Activated naive CD8-positive, alpha-beta T cell treated with anti-CD3 and anti-CD28 coated beads, Interleukin-2, amount 50 U/mL, for 24 hours (primary cell): ENCODE data around the gene CEMIP.

Source experiments
- ATAC-seq: fragments of 150-1000 bp; cut with Tn5 transposase; one replicate; pipeline ENCODE4 v1.10.0; 2021
- DNase-seq: peaks from one replicate; pipeline ENCODE4 v3.0.0; 2021
- H3K27ac Mint-ChIP-seq: one replicate; pipeline ENCODE4 v1.8.0; 2021; ENCODE audit warnings: mild to moderate bottlenecking, mixed read lengths
- H3K27me3 Mint-ChIP-seq: one replicate; pipeline ENCODE4 v1.8.0; 2021; ENCODE audit warnings: mixed read lengths
- H3K36me3 Mint-ChIP-seq: one replicate; pipeline ENCODE4 v1.8.0; 2021; ENCODE audit warnings: low read depth, mixed read lengths
- H3K4me1 Mint-ChIP-seq: one replicate; pipeline ENCODE4 v1.8.0; 2021; ENCODE audit warnings: mixed read lengths
- H3K4me3 Mint-ChIP-seq: one replicate; pipeline ENCODE4 v1.8.0; 2021; ENCODE audit warnings: mild to moderate bottlenecking, moderate library complexity, mixed read lengths
- H3K9me3 Mint-ChIP-seq: one replicate; pipeline ENCODE4 v1.8.0; 2021; ENCODE audit warnings: mixed read lengths

Gene CEMIP

GRCh38 chr15:80932513-80932815 lies 153.3 kb downstream of the CEMIP start:
- peaks cover 3% of the 10 kb centered on the region for H3K4me1 Mint-ChIP-seq
- H3K9me3 Mint-ChIP-seq: no peaks in the 10 kb centered on the region
- DNase-seq (no peak), ATAC-seq (no peak)
- no peak overlapping the region for H3K4me3 Mint-ChIP-seq
- no peaks in the 10 kb centered on the region for H3K27me3 Mint-ChIP-seq
- no peak overlapping the region for H3K27ac Mint-ChIP-seq
- no peaks in the 10 kb centered on the region for H3K36me3 Mint-ChIP-seq

DNA sequence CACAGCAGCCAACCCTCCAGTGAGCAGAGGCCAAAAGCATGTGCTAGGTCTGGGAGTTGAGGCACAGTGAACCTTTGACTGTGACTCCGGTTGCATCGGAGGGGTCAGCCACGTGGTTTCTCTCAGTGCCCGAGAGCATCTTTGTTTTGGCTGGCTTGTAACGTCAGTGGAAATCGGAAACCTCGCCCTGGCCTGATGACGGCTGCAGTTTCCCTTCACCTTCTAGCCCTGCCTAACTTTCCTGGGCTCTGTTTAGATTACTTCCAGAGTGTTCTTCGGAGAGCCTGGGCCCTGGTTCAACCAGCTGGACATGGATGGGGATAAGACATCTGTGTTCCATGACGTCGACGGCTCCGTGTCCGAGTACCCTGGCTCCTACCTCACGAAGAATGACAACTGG lies 153.8 kb downstream of the CEMIP start:
- ATAC-seq (no peak), DNase-seq (no peak)
- H3K36me3 Mint-ChIP-seq: no peaks in the 10 kb centered on the region
- H3K4me3 Mint-ChIP-seq: no peak overlapping the region
- H3K27ac Mint-ChIP-seq: no peak overlapping the region
- H3K4me1 Mint-ChIP-seq: peaks cover 3% of the 10 kb centered on the region
- H3K27me3 Mint-ChIP-seq: no peaks in the 10 kb centered on the region
- no peaks in the 10 kb centered on the region for H3K9me3 Mint-ChIP-seq

DNA sequence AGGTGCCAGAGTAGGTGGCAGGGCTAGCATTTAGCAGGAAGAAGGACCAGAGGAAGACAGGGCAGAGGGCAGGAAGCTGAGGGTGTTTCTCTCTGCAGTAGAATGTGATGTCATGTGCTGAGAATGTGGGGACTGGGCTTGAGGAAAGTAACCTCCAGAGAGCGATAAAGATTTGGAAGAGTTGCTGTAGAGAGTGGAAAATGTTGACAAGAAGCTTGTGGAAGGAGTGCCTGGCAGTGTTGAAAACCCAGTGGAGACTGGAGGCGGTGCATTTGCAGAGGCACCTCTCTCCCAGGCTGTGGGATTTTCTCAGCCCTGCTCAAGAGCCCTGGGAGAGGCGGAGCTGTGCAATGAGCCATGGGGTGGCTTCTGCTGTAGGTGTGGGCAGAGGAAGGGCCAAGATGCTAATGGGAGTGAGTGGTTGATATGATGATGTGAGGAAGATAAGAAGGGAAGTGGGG lies 155.6 kb downstream of the CEMIP start:
- DNase-seq (no peak), ATAC-seq (peak; percentile 20)
- Mint-ChIP-seq H3K27ac (no peak overlapping the region), H3K36me3 (no peaks in the 10 kb centered on the region), H3K27me3 (no peaks in the 10 kb centered on the region), H3K9me3 (no peaks in the 10 kb centered on the region), H3K4me1 (peaks cover 3% of the 10 kb centered on the region), H3K4me3 (no peak overlapping the region)

GRCh38 chr15:80936288-80937078 lies 157.3 kb downstream of the CEMIP start:
- ATAC-seq: no peak
- no peaks in the 10 kb centered on the region for H3K27me3 Mint-ChIP-seq
- no peak overlapping the region for H3K27ac Mint-ChIP-seq

DNA sequence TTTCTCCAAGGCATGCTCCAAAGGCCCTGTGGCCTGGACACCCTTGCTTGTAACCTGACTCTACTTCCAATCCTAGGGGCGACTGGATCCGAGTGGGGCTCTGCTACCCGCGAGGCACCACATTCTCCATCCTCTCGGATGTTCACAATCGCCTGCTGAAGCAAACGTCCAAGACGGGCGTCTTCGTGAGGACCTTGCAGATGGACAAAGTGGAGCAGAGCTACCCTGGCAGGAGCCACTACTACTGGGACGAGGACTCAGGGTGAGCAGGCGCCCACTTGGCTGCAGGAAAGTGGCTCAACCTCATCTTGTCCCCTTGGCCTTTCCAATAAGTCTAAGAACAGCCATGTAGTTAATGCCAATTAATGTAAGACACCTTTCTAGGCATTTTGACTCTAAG lies 158.5 kb downstream of the CEMIP start:
- Mint-ChIP-seq H3K27me3 (no peaks in the 10 kb centered on the region), H3K27ac (no peak overlapping the region), H3K4me3 (no peak overlapping the region), H3K36me3 (peaks cover 6% of the 10 kb centered on the region), H3K9me3 (no peaks in the 10 kb centered on the region), H3K4me1 (peaks cover 3% of the 10 kb centered on the region)
- ATAC-seq (no peak), DNase-seq (no peak)

More at GRCh38 chr15:80936288-80937078, 157.3 kb downstream of the CEMIP start:
- H3K4me1 Mint-ChIP-seq: peaks cover 3% of the 10 kb centered on the region
- peaks cover 4% of the 10 kb centered on the region for H3K36me3 Mint-ChIP-seq
- no peak for DNase-seq
- H3K4me3 Mint-ChIP-seq: no peak overlapping the region
- no peaks in the 10 kb centered on the region for H3K9me3 Mint-ChIP-seq

DNA sequence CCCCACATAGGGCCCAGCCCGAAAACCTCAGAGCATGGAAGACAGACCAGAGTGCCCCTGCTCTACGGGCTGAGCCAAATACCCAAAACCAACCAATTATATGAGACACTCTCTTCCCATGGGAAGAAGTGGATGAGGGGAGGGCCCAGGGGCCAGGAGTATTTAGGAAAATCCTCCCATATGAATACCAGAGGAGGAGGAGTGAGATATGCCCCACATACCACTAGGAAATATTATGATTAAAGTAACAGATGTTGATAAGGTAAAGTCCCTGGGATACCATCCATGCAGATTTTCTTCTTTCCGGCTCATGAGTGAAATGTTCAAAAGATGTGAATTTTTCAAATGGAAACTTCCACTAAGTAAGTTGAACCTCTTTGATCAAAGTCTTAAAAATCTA lies 160.0 kb downstream of the CEMIP start:
- no peaks in the 10 kb centered on the region for H3K27me3 Mint-ChIP-seq
- DNase-seq (no peak), ATAC-seq (no peak)
- H3K27ac Mint-ChIP-seq: no peak overlapping the region
- H3K4me1 Mint-ChIP-seq: peaks cover 3% of the 10 kb centered on the region
- H3K4me3 Mint-ChIP-seq: no peak overlapping the region
- no peaks in the 10 kb centered on the region for H3K9me3 Mint-ChIP-seq
- peaks cover 12% of the 10 kb centered on the region for H3K36me3 Mint-ChIP-seq

DNA sequence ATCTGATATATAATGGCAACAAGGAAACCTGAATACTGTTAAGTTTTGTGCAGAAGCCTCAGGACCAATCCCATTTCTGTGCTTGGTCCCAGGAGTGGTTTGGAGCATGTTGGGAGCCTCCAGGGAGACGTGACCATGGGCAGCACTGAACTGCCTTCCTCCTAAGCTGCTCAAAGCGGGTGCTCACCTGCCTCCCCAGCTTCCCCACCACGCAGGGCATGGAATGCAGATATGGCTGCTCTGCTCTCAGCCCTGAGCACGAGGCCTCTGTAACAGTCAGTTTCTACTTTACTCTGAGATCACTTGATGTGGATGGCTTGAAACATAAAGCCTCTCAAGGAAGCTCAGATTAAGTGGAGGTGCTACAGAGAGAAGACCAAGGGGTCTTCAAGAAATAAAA lies 161.2 kb downstream of the CEMIP start:
- DNase-seq (no peak), ATAC-seq (no peak)
- no peaks in the 10 kb centered on the region for H3K27me3 Mint-ChIP-seq
- H3K27ac Mint-ChIP-seq: no peak overlapping the region
- H3K4me1 Mint-ChIP-seq: no peaks in the 10 kb centered on the region
- H3K9me3 Mint-ChIP-seq: no peaks in the 10 kb centered on the region
- H3K4me3 Mint-ChIP-seq: no peak overlapping the region
- peaks cover 12% of the 10 kb centered on the region for H3K36me3 Mint-ChIP-seq

DNA sequence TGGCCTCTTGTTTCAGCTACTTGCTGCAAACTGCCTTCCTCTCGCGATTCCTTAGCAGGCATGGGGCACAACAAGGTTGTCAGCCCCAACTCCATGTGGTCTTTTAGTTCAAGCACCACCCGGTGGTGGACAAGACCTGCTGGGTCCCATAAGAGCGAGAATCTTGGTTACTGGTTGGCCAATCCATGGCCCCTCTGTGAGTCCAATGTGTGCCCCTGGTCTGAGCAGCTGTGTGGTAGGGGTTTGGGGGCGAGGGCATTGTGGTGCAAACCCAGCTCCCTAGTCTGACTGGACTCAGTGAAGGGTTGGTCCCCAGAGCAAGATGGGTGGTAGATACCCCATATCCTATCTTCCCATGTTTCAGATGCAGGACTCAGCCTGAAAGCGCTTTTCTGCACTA lies 161.7 kb downstream of the CEMIP start:
- Mint-ChIP-seq H3K27ac (no peak overlapping the region), H3K4me1 (no peaks in the 10 kb centered on the region), H3K9me3 (no peaks in the 10 kb centered on the region), H3K27me3 (no peaks in the 10 kb centered on the region), H3K36me3 (peaks cover 12% of the 10 kb centered on the region), H3K4me3 (no peak overlapping the region)
- ATAC-seq (no peak), DNase-seq (no peak)

GRCh38 chr15:80942266-80942665 lies 163.1 kb downstream of the CEMIP start:
- no peak for DNase-seq
- H3K36me3 Mint-ChIP-seq: peaks cover 15% of the 10 kb centered on the region
- no peaks in the 10 kb centered on the region for H3K9me3 Mint-ChIP-seq
- H3K4me1 Mint-ChIP-seq: no peaks in the 10 kb centered on the region
- H3K27me3 Mint-ChIP-seq: no peaks in the 10 kb centered on the region
- H3K27ac Mint-ChIP-seq: no peak overlapping the region
- no peak overlapping the region for H3K4me3 Mint-ChIP-seq
- no peak for ATAC-seq

DNA sequence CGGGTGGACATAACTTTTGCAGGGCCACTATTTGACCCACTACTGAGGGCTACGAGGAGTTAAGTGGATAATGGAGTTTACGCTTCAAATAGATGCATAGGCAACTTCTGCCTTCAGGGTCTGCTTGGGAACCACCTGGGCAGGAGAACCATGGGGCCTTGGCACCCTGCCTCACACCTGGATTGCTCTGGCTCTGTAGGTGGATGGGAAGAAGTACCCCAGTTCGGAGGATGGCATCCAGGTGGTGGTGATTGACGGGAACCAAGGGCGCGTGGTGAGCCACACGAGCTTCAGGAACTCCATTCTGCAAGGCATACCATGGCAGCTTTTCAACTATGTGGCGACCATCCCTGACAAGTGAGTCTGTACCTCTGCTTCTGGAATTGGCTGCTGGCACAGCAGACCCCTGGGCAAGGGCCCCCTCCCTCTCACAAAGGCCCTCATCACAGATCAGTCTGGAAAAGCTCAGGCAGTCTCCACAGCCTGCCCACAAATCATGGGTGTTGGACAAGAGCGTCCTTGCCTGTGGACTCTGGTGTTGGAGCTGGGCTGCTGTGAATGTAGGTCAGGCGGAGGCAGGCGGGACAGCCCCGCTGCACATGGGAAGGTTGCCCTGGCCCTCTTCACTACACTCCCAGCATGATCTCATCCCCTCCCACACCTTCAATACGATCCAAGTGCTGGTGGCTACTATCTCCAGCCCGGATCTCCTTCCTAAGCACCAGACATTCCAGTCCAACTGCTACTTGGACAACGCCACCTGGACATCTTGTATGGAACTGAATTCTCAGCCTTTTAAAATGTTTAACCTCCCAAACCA lies 163.8 kb downstream of the CEMIP start:
- Mint-ChIP-seq H3K27ac (no peak overlapping the region), H3K4me1 (no peaks in the 10 kb centered on the region), H3K9me3 (no peaks in the 10 kb centered on the region), H3K36me3 (peaks cover 19% of the 10 kb centered on the region), H3K27me3 (no peaks in the 10 kb centered on the region), H3K4me3 (no peak overlapping the region)
- no peak for ATAC-seq
- no peak for DNase-seq

GRCh38 chr15:80944818-80945217 lies 165.6 kb downstream of the CEMIP start:
- DNase-seq: no peak
- no peak for ATAC-seq
- Mint-ChIP-seq H3K27ac (no peak overlapping the region), H3K36me3 (peaks cover 25% of the 10 kb centered on the region), H3K4me3 (no peak overlapping the region), H3K27me3 (no peaks in the 10 kb centered on the region), H3K4me1 (no peaks in the 10 kb centered on the region), H3K9me3 (no peaks in the 10 kb centered on the region)

- Mint-ChIP-seq H3K36me3 (peaks cover 27% of the 10 kb centered on the region), H3K27me3 (no peaks in the 10 kb centered on the region), H3K27ac (no peak overlapping the region), H3K9me3 (no peaks in the 10 kb centered on the region), H3K4me1 (no peaks in the 10 kb centered on the region), H3K4me3 (no peak overlapping the region)
- no peak for ATAC-seq
- no peak for DNase-seq
Observed at GRCh38 chr15:80945605-80946004, 166.4 kb downstream of the CEMIP start.

DNA sequence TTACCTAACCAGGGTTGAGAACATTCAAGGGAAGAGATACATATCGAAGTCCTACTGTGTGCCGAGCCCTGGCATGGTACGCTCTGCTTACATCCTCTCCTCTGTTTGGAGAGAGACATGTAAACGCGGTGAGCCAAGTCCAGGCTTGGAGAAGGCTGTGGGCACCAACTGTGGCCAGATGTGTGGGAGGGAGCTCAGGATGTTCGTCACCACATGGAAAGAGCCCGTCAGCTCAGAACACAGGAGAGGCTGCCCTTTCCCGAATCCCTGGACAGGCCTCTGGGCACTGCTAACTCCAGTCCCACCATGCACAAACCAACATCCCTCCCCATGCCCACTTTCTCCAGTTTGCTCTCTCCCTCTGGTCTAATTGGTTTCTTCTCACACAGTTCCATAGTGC lies 167.4 kb downstream of the CEMIP start:
- Mint-ChIP-seq H3K9me3 (no peaks in the 10 kb centered on the region), H3K4me3 (no peak overlapping the region), H3K36me3 (peaks cover 25% of the 10 kb centered on the region), H3K27ac (no peak overlapping the region), H3K4me1 (no peaks in the 10 kb centered on the region), H3K27me3 (no peaks in the 10 kb centered on the region)
- DNase-seq: no peak
- no peak for ATAC-seq

- H3K27ac Mint-ChIP-seq: no peak overlapping the region
- H3K9me3 Mint-ChIP-seq: no peaks in the 10 kb centered on the region
- peaks cover 20% of the 10 kb centered on the region for H3K36me3 Mint-ChIP-seq
- ATAC-seq: no peak
- no peak overlapping the region for H3K4me3 Mint-ChIP-seq
- H3K27me3 Mint-ChIP-seq: no peaks in the 10 kb centered on the region
- H3K4me1 Mint-ChIP-seq: no peaks in the 10 kb centered on the region
- DNase-seq: no peak
Observed at GRCh38 chr15:80948651-80949292, 169.6 kb downstream of the CEMIP start.

DNA sequence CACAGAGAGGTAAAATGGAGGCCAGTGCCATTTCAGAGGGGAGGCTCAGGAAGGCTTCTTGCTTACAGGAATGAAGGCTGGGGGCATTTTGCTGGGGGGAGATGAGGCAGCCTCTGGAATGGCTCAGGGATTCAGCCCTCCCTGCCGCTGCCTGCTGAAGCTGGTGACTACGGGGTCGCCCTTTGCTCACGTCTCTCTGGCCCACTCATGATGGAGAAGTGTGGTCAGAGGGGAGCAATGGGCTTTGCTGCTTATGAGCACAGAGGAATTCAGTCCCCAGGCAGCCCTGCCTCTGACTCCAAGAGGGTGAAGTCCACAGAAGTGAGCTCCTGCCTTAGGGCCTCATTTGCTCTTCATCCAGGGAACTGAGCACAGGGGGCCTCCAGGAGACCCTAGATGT lies 170.6 kb downstream of the CEMIP start:
- DNase-seq: no peak
- H3K27ac Mint-ChIP-seq: no peak overlapping the region
- H3K27me3 Mint-ChIP-seq: no peaks in the 10 kb centered on the region
- no peak for ATAC-seq
- H3K4me3 Mint-ChIP-seq: no peak overlapping the region
- no peaks in the 10 kb centered on the region for H3K9me3 Mint-ChIP-seq
- H3K36me3 Mint-ChIP-seq: peaks cover 20% of the 10 kb centered on the region
- no peaks in the 10 kb centered on the region for H3K4me1 Mint-ChIP-seq
